ENCODE results near the gene S100A6.
A peak's percentile ranks its signal among the peaks of the same experiment; 100 is the strongest.

The S100A6 gene

DNA sequence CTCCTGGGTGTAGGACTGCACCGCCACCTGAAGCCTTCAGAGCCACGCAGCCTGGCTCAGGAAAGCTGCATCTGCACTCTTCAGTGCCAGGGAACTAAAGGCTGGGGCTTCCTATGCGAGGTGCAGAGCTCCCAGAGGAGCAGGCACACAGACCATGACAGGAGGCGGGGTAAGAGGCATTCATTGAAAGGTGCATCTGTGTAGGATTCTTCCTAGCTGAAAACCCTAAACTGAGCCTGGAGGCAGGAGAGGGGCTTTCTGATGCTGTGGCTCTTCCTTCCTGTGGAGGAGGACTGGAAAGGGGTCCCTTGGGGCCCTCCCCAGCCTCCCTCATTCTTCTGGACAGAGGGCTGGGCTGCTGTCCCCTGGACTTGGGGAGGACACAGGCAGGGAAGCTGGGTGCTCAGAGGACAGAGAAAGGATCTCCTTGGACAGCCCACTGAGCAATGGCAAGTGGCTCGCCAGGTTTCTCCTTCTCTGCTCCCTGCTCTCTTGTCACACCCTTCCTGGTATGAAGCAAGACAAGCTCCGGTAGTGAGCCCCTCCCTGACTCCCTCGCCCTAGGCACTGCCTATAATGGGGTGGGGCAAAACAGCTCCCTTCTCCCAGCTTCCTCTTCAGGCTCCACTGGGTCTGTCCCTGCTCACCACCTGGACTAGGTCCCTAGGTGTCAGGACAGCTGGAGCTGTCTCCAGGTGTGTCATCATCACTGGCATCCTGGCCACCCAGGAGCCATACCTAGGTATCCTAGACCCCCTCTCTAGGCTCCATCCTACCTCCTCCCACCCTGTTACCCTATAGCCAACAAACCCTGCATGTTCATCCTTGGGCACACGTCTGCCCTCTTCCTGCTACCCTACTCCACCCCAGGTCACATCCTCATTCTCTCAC lies 20.0 kb downstream of the S100A6 start:
- no peak overlapping the region for H3K4me3 ChIP-seq (ENCODE audit: control insufficient read depth, low read depth, low read length)
- TF ChIP-seq CTCF (IDR thresholded peaks at IDR 0.05; ENCODE audit: control insufficient read depth, insufficient read depth, low read depth, low read length, missing control alignments): no peak
- DNase-seq (ENCODE audit: low read depth): no peak

GRCh38 chr1:153513666-153514065 lies 22.1 kb downstream of the S100A6 start:
- TF ChIP-seq CTCF (IDR thresholded peaks at IDR 0.05; ENCODE audit: control insufficient read depth, insufficient read depth, low read depth, low read length, missing control alignments): no peak
- DNase-seq (ENCODE audit: low read depth): no peak
- H3K4me3 ChIP-seq (ENCODE audit: control insufficient read depth, low read depth, low read length): no peak overlapping the region

GRCh38 chr1:153513023-153513422 lies 22.8 kb downstream of the S100A6 start:
- no peak for DNase-seq (ENCODE audit: low read depth)
- TF ChIP-seq CTCF (IDR thresholded peaks at IDR 0.05; ENCODE audit: control insufficient read depth, insufficient read depth, low read depth, low read length, missing control alignments): no peak
- H3K4me3 ChIP-seq (ENCODE audit: control insufficient read depth, low read depth, low read length): no peak overlapping the region

DNA sequence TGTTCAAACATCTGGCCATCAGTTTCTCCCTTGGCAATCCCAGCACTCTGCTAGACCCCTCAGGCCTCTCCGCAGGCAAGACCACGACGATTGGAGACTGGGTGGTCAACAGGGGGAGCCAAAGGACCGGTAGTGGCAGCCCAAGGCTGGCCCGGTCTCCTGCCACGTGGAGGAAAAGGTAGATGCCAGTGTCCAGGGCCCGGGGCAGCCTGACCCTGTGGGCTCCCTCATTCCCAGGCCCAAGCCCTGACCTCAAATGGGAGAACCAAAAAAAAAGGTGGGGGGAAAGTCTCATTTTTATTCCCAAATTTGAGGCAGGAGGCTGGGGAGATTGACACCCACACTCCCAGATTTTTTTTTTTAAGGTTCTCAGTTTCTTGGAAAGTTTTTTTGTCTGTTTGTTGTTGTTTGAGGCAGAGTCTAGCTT lies 24.8 kb downstream of the S100A6 start:
- peak; percentile 98 for TF ChIP-seq CTCF (IDR thresholded peaks at IDR 0.05; ENCODE audit: control insufficient read depth, insufficient read depth, low read depth, low read length, missing control alignments)
- DNase-seq (ENCODE audit: low read depth): no peak
- no peak overlapping the region for H3K4me3 ChIP-seq (ENCODE audit: control insufficient read depth, low read depth, low read length)

- H3K4me3 ChIP-seq (ENCODE audit: control insufficient read depth, low read depth, low read length): no peak overlapping the region
- no peak for DNase-seq (ENCODE audit: low read depth)
- peak; percentile 78 for TF ChIP-seq CTCF (IDR thresholded peaks at IDR 0.05; ENCODE audit: control insufficient read depth, insufficient read depth, low read depth, low read length, missing control alignments)
Measured at GRCh38 chr1:153509729-153510354, 25.9 kb downstream of the S100A6 start.

- TF ChIP-seq CTCF (IDR thresholded peaks at IDR 0.05; ENCODE audit: control insufficient read depth, insufficient read depth, low read depth, low read length, missing control alignments): no peak
- DNase-seq (ENCODE audit: low read depth): no peak
- no peak overlapping the region for H3K4me3 ChIP-seq (ENCODE audit: control insufficient read depth, low read depth, low read length)
Measured at GRCh38 chr1:153509036-153509435, 26.8 kb downstream of the S100A6 start.
